ENCODE measurements around the gene RAB14. TPM values are rescaled to one million over a fixed set of nuclear protein-coding genes. Genes with fewer than 3 reads are reported as not detected.
A peak's percentile ranks its signal among the peaks of the same experiment; 100 is the strongest.

RAB14 gene
- total RNA-seq, 1 experiment from 2014 or later = 82.6 TPM

DNA sequence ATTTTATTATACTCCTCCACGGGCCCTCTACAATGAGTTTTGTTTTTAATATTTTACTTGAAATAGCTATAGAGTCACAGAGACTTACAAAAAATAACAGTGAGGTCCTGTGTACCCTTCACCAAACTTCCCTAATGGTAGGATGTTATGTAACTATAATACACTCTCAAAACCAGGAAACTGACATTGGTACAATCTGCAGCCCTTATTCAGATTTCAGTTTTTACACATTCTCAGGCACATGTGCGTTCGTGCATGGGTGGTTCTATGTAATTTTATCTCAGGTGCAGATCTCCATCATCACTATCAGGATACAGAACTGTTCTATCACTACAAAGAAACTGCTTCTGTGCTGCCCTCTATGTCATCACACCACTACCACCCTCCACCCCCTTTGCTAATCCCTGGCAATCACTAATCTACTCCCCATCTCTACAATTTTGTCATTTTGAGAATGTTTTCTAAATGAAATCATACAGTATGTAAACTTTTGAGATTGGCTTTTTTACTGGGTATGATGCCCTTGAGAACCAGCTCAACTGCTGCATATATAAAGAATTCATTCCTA lies 16.4 kb downstream of the RAB14 start:
- intact Hi-C loops (cut with micrococcal nuclease; ENCODE audit: unreplicated experiment) = no loop called here
- CTCF ChIA-PET = no interaction called here
- POLR2A ChIA-PET (ENCODE audit: unreplicated experiment) = no interaction called here
- Histone ChIP-seq H3K36me3 (ENCODE audit: low read depth) (peaks cover 14% of the 10 kb centered on the region), H3K4me2 (no peak overlapping the region), H3K79me2 (ENCODE audit: low read depth) (peaks cover 49% of the 10 kb centered on the region), H3F3A (ENCODE audit: insufficient read depth, low read depth) (peaks cover 4% of the 10 kb centered on the region; the same call in 1 of the 2 replicates), H3K4me1 (replicated peaks; ENCODE audit: insufficient read depth) (peaks cover 18% of the 10 kb centered on the region), H4K20me1 (ENCODE audit: insufficient read depth) (peaks cover 7% of the 10 kb centered on the region), H3K4me3 (no peak overlapping the region), H3K27me3 (ENCODE audit: insufficient read depth, low read depth) (no peaks in the 10 kb centered on the region), H3K9me2 (ENCODE audit: insufficient read depth) (no peaks in the 10 kb centered on the region), H3K9me3 (ENCODE audit: insufficient read depth, low read depth) (no peaks in the 10 kb centered on the region), H3K27ac (no peak overlapping the region), H2AFZ (no peak overlapping the region)
- no peak for DNase-seq
- no TSS peak for BruUV-seq (replicated peaks)
- no peak for TF ChIP-seq EZH2 (IDR thresholded peaks at IDR 0.05; ENCODE audit: low read depth)
- TF ChIP-seq, protein P1, sequence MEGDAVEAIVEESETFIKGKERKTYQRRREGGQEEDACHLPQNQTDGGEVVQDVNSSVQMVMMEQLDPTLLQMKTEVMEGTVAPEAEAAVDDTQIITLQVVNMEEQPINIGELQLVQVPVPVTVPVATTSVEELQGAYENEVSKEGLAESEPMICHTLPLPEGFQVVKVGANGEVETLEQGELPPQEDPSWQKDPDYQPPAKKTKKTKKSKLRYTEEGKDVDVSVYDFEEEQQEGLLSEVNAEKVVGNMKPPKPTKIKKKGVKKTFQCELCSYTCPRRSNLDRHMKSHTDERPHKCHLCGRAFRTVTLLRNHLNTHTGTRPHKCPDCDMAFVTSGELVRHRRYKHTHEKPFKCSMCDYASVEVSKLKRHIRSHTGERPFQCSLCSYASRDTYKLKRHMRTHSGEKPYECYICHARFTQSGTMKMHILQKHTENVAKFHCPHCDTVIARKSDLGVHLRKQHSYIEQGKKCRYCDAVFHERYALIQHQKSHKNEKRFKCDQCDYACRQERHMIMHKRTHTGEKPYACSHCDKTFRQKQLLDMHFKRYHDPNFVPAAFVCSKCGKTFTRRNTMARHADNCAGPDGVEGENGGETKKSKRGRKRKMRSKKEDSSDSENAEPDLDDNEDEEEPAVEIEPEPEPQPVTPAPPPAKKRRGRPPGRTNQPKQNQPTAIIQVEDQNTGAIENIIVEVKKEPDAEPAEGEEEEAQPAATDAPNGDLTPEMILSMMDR (conservative IDR thresholded peaks at IDR 0.05) = no peak

DNA sequence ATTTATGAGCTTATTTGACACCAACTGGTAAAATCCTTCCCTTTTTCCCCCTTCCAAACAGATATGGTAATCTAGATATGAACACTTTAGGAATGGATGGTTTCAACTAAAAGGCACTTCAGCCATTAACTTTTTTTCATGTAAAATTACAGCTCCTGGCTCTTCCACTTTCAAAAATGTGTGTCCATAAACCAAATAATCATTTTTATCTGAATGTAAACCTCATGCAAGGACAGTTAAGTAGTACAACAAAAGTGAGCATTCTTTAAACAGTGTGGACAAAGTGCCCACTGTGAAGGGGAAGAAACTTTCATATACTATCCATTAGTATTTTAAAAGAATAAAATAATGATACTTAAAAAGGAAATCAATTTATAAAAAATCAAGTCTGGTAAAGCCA lies 17.2 kb downstream of the RAB14 start:
- no peak overlapping the region for H3K4me3 ChIP-seq
- H3K9me2 ChIP-seq (ENCODE audit: insufficient read depth) = no peaks in the 10 kb centered on the region
- no peak overlapping the region for H3K4me2 ChIP-seq
- intact Hi-C loops (cut with micrococcal nuclease; ENCODE audit: unreplicated experiment) = no loop called here
- DNase-seq = no peak
- H3K36me3 ChIP-seq (ENCODE audit: low read depth) = peaks cover 14% of the 10 kb centered on the region
- TF ChIP-seq, protein P1 (conservative IDR thresholded peaks at IDR 0.05) = no peak
- TF ChIP-seq EZH2 (IDR thresholded peaks at IDR 0.05; ENCODE audit: low read depth) = no peak
- H3K27ac ChIP-seq = no peak overlapping the region; the same call in 1 of the 2 replicates
- H3K9me3 ChIP-seq (ENCODE audit: insufficient read depth, low read depth) = no peaks in the 10 kb centered on the region
- H2AFZ ChIP-seq = no peak overlapping the region
- BruUV-seq (replicated peaks) = no TSS peak
- H3F3A ChIP-seq (ENCODE audit: insufficient read depth, low read depth) = peaks cover 4% of the 10 kb centered on the region; the same call in 1 of the 2 replicates
- H3K79me2 ChIP-seq (ENCODE audit: low read depth) = peaks cover 46% of the 10 kb centered on the region
- peaks cover 7% of the 10 kb centered on the region for H4K20me1 ChIP-seq (ENCODE audit: insufficient read depth)
- H3K27me3 ChIP-seq (ENCODE audit: insufficient read depth, low read depth) = no peaks in the 10 kb centered on the region
- ChIA-PET POLR2A (ENCODE audit: unreplicated experiment) (no interaction called here), CTCF (interaction anchor here (0.6 kb wide), 1 partner anchor 1740 kb away, joined by 3 read pairs; no protein-coding TSS in a partner anchor)
- H3K4me1 ChIP-seq (replicated peaks; ENCODE audit: insufficient read depth) = peaks cover 18% of the 10 kb centered on the region

DNA sequence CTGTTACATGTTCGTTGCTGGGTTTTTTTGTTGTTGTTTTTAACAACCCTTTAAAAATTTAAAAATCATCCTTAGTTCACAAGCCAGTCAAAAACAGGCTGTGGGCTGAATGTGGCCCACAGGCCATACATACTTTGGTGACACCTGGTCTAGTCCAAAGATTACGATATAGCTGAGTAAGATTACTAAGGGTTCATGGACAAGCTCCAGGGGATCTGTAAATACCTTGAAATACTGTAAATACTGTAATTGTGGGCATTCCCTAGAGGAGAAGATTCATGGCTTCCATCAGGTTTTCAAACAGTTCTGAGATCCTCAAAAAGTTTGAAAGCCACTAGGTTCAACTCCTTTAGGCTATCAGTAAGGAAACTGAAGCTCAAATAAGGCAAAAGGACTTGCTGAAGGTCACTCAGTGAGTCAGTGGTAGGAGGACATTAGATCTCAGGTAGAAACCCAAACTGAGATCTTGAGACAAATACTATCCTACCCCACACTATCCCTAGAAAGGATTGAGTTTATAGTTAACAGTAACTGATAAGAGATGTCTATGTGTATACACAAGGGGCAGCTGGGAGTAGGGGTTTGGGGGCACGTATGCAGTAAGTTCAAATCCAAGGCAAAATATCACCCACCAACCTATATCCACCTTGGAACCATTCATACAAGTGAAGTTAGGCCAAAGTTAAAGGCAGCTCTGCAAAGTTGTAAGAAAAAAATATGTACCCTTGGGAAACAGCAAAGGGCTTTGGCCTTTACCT lies 17.8 kb downstream of the RAB14 start:
- H2AFZ ChIP-seq = no peak overlapping the region
- intact Hi-C loops (cut with micrococcal nuclease; ENCODE audit: unreplicated experiment) = no loop called here
- H3K4me3 ChIP-seq = no peak overlapping the region
- H3K27me3 ChIP-seq (ENCODE audit: insufficient read depth, low read depth) = no peaks in the 10 kb centered on the region
- peaks cover 40% of the 10 kb centered on the region for H3K79me2 ChIP-seq (ENCODE audit: low read depth)
- no peak for TF ChIP-seq EZH2 (IDR thresholded peaks at IDR 0.05; ENCODE audit: low read depth)
- TF ChIP-seq, protein P1 (conservative IDR thresholded peaks at IDR 0.05) = no peak
- H3K27ac ChIP-seq = peak overlapping the region; percentile 41
- CTCF ChIA-PET = interaction anchor here (0.6 kb wide), 2 partner anchors 196 to 201 kb away, joined by 3 read pairs; no protein-coding TSS in a partner anchor
- peaks cover 4% of the 10 kb centered on the region; the same call in 1 of the 2 replicates for H3F3A ChIP-seq (ENCODE audit: insufficient read depth, low read depth)
- peaks cover 14% of the 10 kb centered on the region for H3K36me3 ChIP-seq (ENCODE audit: low read depth)
- POLR2A ChIA-PET (ENCODE audit: unreplicated experiment) = no interaction called here
- no TSS peak for BruUV-seq (replicated peaks)
- DNase-seq = no peak
- H4K20me1 ChIP-seq (ENCODE audit: insufficient read depth) = peaks cover 7% of the 10 kb centered on the region
- no peaks in the 10 kb centered on the region for H3K9me2 ChIP-seq (ENCODE audit: insufficient read depth)
- peaks cover 18% of the 10 kb centered on the region for H3K4me1 ChIP-seq (replicated peaks; ENCODE audit: insufficient read depth)
- H3K4me2 ChIP-seq = no peak overlapping the region
- H3K9me3 ChIP-seq (ENCODE audit: insufficient read depth, low read depth) = no peaks in the 10 kb centered on the region
